HG02610 (cell line): ENCODE measurements around the gene FAT2.
"Not testable (repeated sequence)": the region's sequence is repeated elsewhere in the genome, so short reads cannot be mapped to it uniquely, and the experiment has no call there.

Experiments used
- ATAC-seq: cut with Tn5 transposase; IDR thresholded peaks from one replicate; pipeline ENCODE4 v1.9.1; 2021; ENCODE audit warnings: mild to moderate bottlenecking, moderate library complexity; ENCODE audit not compliant: unreplicated experiment

FAT2 gene

DNA sequence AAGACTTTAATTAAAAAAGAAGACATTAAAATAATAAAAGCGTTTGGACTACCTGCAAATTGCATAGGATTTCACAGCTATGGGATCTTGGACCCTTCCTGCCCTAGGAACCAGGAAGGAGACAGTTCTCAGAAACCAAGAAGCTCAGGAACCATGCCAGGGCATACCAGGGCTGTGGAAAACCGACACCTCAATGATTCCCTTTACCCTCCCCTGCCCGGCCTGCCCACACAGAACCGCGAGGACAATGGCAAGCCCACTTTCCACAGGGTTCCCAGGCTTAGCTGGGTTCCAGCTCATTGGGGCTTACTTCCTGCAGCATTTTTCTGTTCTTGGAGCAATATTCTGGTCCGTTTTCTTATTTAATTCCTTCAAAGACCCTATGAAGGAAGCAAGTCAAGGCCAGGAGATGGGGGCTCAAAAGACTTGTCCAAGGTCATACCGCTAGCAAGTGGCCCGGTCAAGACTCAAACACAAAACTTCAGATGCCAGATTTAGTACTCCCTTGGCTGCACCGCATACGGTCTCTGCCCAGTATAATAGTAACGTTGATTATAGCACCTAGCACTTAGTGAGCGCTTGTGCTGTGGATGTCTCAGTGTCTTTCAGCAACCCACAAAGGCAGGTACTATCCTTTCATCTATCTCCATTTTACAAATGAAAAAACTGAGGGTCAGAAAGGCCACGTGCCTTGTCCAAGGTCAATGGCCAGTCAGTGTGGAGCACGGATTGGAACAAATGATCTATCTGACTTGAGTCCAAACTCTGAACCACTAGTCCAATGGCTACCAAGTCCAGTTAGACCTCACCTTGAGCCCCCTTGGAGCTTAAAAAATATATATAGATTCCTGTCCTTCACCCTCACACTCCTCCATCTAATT is 6.8 kb downstream of the FAT2 start:
- ATAC-seq: no peak

DNA sequence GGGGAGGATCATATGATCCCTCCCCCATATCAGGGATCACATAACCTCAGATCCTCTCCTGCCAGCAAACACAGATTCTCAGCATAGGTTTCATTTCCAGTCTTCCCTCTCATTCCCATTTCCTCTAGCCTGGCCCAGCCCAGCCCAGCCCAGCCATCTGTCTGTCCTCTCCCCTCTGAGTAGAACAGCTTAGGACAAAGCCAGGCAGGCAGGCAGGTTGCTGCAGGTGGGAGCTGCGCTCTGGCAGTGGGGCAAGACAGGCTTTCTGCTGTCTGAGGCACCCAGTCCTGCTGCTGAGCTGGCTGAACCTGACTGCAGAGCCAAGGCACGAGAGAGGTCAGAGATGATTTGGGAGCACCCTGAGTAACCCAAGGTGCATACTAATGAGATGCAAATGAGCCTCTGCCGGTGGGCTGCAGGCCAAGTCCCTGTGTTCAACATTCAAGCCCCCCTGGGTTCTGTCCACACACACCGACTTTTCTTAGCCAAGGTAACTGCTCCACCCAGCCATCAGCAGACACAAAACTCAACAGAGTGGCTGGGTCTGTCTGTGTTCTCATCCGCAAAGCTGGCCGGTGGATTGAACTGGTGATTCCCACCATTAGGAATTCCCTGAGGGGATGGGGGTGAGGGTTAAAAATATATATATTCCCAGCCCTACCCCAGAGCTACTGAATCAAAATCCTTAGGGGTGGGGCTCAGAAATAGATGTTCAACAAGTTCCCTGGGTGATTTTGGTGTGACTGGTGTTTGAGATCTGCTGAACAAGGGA is 9.1 kb downstream of the FAT2 start:
- no peak for ATAC-seq

DNA sequence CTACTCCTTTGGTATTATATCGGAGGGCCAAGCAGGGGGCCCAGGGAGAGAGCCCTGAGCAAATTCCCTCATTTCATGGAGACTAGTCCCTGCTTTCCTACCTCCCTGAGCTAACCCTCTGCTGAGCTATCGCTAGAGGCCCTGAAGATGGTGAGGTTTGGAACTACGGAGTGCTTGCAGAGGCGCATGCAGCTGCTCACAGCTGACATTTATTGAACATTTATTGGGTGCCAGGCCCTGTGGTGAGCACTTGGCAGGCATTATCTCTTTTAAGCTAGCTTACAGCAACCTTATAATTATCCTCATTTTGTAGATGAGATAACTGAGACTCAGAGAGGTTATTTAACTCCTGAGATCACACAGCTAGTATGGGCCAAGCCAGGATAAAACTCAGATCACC is 9.8 kb downstream of the FAT2 start:
- ATAC-seq: no peak

DNA sequence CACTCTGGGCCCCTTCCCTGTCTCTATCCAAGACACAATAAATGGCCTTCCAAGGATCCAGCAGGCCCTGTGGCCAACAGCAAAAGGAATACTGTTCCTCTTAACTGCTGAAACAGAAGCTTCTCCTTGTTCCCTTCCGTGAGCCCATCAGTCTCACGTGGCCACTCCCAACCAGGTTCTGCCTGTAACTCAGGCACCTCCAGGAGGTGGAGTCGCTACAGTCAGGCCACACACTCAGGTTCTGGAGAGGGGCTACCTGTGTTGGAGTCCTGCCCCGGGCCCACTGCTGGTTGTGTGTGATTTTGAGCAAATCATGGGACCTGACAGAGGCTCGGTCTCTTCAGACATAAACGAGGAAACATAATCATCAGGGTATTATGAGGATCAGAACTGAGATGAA is 10.3 kb downstream of the FAT2 start:
- ATAC-seq: no peak

DNA sequence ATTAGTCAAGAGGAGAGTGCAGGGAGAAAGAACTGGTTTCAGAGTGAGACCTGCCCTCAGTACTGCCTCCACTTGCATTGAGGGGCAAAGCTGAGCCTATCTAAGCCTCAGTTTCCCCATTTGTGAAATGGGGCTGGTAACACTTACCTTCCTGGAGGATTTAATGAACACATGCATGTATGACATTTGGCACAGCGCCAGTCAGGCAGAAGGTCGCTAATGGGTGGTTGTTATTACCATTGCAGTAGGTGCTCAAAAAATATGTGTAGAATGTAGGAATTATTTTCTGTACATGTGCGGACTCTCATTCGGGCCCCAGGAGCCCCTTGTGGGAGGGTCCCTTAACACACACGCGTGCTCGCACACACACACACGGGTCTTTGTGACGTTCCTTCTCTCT is 10.9 kb downstream of the FAT2 start:
- no peak for ATAC-seq

DNA sequence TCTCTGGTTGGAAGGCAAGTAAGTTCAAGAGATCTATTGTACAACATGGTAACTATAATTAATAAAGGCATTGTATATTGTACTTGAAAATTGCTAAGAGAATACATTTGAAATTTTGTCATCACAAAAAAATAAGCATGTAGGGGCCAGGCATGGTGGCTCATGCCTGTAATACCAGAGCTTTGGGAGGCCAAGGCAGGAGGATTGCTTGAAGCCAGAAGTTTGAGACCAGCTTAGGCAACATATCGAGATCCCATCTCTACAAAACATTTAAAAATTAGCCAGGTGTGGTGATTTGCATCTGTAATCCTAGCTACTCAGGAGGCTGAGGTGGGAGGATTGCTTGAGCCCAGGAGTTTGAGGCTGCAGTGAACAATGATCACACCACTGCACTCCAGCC is 12.0 kb downstream of the FAT2 start:
- ATAC-seq: not testable (repeated sequence)

DNA sequence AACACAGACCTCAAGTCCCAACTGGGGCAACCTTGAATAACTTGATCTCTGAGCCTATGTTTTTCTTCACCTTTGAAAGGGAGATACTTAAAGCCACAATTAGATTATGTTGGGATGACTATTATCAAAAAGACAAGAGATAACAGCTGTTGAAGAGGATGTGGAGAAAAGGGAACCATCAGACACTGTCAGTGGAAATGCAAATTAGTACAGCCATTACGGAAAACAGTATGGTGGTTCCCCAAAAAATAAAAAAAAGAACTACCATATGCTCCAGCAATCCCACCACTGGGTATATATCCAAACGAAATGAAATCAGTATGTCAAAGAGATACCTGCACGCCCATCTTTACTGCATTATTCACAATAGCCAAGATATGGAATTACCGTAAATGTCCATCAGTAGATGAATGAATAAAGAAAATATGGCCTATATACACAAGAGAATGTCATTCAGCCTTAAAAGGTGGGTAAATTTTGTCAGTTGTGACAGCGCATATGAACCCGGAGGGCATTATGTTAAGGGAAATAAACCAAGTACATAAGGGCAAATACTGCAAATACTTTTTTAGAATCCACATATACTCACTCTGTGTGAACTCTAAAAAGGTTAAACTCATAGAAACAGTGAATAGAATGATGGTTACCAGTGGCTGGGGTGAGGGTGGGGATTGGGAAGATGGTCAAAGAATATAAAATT is 12.7 kb downstream of the FAT2 start:
- no peak for ATAC-seq

DNA sequence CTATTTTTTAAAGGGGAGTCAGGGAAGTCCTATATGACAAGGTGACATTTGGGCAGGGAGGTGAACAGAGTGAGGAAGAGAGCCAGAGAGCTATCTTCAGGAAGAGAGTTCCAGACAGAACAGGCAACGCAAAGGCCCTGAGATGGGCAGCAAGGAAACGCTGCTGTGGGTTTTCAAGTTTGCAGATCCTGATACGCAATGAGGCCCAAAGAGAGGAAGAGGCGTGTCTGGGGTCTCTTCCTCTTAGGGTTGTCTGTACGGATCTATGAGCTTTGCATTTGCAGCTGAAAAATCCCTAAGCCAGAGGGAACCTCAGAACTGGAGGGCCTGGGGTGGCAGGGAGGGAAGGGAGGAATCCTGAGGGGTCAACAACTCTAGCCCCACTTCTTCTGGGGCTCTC is 13.6 kb downstream of the FAT2 start:
- ATAC-seq: no peak

DNA sequence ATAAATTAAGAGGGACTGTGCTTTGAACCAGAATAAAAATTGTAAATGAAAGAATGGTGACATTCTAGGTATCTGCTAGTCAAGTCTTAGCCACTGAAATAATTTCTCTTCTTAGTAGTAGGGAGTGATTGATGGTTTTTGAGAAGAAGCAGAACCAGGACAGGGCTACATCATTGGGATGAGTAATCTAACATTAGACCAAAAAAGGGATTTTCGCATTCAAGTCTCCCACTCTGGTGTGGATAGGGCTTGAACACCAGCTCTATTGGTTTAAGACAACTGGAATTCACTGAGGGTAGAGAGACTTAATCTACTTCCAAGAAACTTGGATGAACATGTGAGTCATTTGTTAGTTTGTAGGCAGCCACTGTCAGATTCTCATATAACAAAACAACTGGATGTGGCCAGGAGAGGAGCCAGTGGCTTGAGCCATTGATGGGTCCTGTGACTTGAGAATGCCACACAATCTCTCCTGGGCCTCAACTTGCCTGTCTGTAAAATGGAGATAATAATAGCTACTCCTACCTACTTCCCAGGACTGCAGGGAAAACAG is 16.6 kb downstream of the FAT2 start:
- ATAC-seq: no peak

DNA sequence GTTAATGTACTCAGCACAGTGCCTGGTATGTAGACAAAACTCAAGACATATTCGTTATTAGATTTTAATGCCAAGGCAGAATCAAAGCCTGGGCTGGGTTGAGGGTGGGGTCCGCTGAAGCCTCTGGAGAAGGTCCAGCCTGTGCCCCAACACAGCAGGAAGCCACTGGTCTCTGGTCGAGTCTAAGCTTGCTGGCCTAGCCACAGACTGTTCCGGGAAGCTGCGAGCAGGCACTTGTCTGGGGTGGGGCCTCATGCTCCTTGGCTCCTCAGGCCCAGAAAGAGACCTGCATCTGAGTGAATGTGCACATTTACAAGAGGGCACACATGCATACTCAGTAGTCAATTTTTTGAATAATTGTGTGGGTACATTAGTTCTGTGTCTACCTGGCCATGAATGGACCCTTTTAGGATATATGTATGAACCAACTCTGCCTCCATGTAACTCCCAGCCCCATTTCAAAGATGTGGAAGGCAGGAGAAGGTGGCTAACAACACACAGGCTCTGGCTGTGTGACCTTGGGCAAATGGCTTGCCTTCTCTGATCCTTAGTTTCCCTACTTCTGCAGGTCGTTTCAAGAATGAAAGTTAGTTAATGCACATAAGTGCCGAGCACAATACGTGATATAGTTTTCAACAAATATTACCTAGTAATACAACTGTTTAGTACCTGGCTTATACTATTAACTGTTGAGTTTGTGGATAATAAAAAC is 18.3 kb downstream of the FAT2 start:
- no peak for ATAC-seq

DNA sequence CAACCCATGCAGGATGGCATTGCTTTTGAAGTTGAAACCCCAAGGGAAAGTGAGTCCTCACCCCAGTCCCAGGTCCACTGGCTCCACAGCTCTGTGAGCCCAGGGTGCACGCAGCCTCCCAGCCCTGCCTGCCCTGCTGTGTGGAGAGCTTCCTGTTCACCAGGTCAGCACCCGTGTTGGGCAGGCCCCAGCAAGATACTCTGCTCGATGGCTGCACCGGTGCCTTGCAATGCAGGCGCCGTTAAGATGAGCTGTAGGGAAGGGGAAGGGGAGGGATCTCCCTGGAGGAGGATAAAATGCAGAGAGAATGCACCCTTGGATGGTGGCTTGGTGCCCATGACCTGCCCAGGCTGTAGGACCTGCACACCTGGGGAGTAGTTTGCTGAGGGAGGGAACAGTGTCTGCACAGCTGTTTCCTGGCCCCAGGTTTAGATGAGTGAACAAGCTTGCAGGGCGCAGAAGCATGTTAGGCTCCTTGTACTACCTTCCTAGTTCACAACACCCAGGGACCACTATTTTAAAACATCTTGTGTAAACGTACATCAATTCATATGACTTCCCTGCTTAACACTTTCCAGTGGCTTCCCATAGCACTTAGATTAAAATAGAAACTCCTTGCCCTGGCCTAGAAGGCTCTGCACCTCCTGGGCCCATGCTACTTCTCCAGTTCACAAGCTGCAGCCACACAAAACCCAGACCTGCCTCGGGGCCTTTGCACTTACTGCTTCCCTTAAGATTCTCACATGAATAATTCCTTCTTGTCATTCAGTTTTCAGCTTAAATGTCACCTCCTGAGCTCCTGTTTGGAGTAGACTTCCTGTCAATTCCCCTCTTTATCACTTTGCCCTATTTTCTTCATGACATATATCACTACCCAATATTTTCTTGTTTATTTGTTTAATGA is 19.6 kb downstream of the FAT2 start:
- no peak for ATAC-seq

DNA sequence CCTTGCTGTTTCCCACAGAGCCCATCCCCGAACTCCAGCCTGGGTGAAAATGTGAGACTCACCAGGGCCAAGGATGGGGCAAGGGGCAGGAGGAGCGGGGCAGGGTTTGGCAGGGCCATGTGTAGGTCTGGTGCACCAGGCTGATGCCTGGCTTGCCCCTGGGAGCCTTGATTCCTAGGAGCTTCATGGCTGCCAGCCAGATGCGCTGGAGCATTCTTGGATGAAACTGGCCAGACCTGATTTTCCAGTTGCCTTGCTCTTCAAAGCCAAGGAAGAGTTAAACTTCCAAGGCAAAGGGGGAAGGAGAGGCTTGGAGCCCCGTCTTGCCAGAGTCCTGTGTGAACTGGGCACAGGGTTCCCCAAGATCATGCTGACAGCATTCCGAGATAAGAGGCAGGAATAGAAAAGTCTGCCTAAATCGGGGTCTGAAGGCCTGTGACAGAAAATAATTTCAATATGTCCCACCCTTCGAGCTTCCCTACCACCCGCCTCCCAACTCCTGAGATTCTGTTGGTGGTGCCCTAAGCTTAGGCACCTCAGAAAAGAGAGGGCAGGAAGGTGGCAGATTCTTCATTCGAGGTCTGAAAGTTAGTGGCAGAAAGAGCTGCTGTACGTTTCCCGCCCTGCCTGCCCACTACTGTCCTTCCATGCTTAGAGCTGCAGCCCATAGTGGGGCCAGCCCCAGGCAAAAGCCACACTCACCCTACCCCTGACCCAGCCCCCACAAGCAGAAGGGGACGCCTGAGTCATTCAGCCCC is 20.4 kb downstream of the FAT2 start:
- ATAC-seq: no peak

DNA sequence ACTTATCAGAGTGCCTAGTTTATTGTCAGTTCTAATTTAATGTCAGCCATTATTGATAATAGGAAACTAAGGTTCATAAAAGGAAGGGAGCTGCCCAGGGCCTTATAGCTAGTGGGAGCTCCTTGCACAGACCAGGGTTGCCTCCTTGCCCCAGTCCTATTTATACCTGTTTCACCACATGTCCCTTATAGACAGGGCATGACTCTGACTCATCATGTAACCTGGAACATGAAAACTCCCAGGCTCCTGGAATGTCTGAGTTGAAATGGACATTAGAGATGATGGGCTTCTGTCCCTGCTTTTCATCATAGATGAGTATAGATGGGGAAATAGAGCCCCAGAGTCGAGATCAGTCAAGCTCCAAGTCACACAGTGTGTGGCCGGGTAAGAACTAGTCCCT is 21.1 kb downstream of the FAT2 start:
- no peak for ATAC-seq

DNA sequence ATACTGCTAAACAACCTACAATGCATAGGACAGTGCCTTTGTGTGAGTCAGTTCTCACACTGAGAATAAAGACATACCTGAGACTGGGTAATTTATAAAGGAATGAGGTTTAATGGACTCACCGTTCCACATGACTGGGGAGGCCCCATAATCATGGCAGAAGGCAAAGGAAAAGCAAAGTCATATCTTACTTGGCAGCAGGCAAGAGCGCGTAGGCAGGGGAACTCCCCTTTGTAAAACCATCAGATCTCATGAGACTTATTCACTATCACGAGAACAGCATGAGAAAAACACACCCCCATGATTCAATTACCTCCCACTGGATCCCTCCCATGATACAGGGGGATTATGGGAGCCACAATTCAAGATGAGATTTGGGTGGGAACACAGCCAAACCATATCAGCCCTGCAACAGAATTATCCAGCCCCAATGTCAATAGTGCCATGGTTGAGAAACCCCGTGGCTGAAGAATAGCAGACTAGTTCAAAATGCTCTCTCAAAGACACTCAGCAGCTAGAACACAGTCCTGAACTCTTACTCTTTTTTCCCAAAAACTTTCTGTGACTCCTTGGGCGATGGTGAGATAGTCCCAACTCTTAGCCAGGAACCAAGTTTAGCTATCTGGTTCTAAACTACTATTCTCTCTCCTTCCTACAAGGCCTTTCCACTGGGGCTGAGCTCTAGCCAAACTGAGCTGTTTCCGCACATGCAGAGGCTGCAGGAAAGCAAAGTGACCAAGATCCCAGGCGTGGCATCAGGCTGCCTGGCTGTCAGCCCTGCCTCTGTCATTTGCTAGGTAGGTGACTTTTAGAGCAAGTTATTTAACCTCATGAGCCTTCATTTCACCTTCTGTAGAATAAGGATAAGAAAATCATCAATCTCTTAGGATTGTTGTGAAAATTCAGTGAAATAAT is 21.7 kb downstream of the FAT2 start:
- peak; percentile 66 for ATAC-seq

DNA sequence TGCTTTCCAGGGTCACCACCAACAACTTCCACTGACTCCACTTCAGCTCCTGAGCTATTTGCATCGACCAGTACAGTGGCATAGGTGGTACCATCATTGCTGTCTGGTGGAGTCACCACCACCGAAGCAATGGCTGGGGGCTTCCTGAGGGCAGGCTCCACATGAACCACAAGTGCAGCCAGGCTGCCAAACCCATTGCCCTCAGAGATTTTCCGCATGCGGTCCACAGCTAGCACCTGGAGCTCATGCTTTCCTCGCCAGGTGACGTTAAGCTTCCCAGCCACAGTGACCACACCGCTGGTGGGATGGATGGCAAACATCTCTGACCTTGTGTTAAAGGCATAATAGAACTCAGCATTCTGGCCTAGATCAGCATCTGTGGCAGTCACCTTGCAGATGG is 23.1 kb downstream of the FAT2 start:
- no peak for ATAC-seq

DNA sequence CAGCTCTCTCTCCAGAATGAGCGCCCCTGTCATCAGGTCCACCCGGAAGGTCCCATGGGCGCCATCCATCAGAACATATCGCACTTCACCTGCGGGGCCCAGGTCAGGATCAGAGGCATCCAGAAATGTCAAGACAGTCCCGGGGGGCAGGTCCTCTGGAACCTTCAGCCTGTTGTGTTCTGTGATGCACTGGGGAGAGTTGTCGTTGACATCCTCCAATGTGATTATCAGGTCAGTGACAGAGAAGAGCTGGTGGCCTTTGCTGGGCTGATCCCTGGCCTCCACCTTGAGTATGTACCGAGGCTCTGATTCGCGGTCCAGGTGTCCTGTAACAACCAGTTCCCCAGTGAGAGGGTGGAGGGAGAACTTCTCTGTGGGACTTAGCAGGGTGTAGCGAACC is 25.2 kb downstream of the FAT2 start:
- no peak for ATAC-seq

DNA sequence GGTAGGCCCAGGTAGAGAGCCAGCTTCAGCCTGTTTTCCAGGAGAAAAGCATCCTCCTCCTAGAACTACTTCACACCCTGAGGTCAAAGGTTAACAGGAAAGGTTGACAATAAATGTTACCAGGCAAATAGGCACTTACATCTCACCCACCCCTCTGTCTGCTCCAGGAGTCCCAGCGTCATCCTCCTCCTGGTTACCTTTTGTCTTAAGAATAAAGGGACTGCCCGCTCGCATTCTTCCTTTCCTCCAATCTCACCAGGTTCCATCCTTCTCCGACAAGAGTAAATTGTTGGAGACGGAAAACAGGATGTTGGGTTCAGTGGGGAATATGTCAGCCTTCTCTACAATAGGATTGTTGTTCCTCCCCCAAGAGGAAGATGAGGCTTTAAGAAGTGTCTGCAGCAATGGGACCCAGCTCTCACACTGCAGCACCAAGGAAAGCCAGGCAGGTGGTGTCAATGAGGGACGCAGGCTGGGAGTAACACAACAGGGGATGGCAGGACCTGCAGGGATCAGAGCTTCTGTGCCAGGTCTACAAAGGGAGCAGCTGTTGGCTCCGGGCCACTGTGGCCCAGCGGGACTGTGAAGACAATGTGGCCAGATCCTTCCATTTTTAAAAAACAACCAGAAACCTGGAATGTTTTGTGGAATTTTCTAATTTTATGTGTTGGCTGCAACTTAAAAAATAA is 29.0 kb downstream of the FAT2 start:
- no peak for ATAC-seq
